H9 (cell line): ENCODE data around the gene C11orf24. TPM values are rescaled to one million over a fixed set of nuclear protein-coding genes. Genes with fewer than 3 reads are reported as not detected.
A peak's percentile ranks its signal among the peaks of the same experiment; 100 is the strongest.

Source experiments
- DNase-seq: peaks from one replicate; pipeline ENCODE4 v3.0.0-alpha.2; 2017
- H2AFZ ChIP-seq: one replicate; pipeline ENCODE4 v1.6.1; 2013; ENCODE audit warnings: mild to moderate bottlenecking, low read length, control low read depth, moderate library complexity
- H2AK5ac ChIP-seq: 2 replicates; pipeline ENCODE4 v1.6.1; 2013; ENCODE audit warnings: low read length, control low read depth, mixed read lengths; ENCODE audit not compliant: insufficient read length
- H2BK120ac ChIP-seq: one replicate; pipeline ENCODE4 v1.6.1; 2013; ENCODE audit warnings: low read depth, mild to moderate bottlenecking, low read length, control low read depth, inconsistent platforms; ENCODE audit not compliant: poor library complexity, severe bottlenecking
- H2BK12ac ChIP-seq: 2 replicates; pipeline ENCODE4 v1.6.1; 2013; ENCODE audit warnings: low read length, control low read depth, mixed read lengths, low read depth; ENCODE audit not compliant: insufficient read length
- H2BK15ac ChIP-seq: 2 replicates; pipeline ENCODE4 v1.6.1; 2013; ENCODE audit warnings: low read depth, low read length, control low read depth
- H2BK20ac ChIP-seq: one replicate; pipeline ENCODE4 v1.6.1; 2013; ENCODE audit warnings: low read depth, mild to moderate bottlenecking, low read length, control low read depth, inconsistent platforms; ENCODE audit not compliant: poor library complexity, severe bottlenecking
- H2BK5ac ChIP-seq: 2 replicates; pipeline ENCODE4 v1.6.1; 2013; ENCODE audit warnings: low read length, control low read depth, mixed read lengths; ENCODE audit not compliant: insufficient read length
- H3K14ac ChIP-seq: 2 replicates; pipeline ENCODE4 v1.6.1; 2013; ENCODE audit warnings: low read length, control low read depth; ENCODE audit not compliant: insufficient read depth
- H3K18ac ChIP-seq: 2 replicates; pipeline ENCODE4 v1.6.1; 2013; ENCODE audit warnings: low read depth, mild to moderate bottlenecking, mixed read lengths, low read length, control low read depth; ENCODE audit not compliant: insufficient read length
- H3K23ac ChIP-seq: 2 replicates; pipeline ENCODE4 v1.6.1; 2013; ENCODE audit warnings: low read length, control low read depth, mixed read lengths, low read depth; ENCODE audit not compliant: insufficient read length
- H3K23me2 ChIP-seq: 2 replicates; pipeline ENCODE4 v1.6.1; 2013; ENCODE audit warnings: low read depth, mild to moderate bottlenecking, mixed read lengths, low read length, control low read depth; ENCODE audit not compliant: insufficient read length, poor library complexity, severe bottlenecking
- H3K27ac ChIP-seq: 2 replicates; pipeline ENCODE4 v1.5.1; 2013; ENCODE audit warnings: low read length, control low read depth, mixed read lengths, low read depth; ENCODE audit not compliant: insufficient read length
- H3K27me3 ChIP-seq: 2 replicates; pipeline ENCODE4 v1.6.1; 2013; ENCODE audit warnings: low read length, control low read depth, inconsistent platforms; ENCODE audit not compliant: insufficient read depth
- H3K4ac ChIP-seq: 2 replicates; pipeline ENCODE4 v1.6.1; 2013; ENCODE audit warnings: low read depth, mild to moderate bottlenecking, control low read depth, inconsistent platforms, low read length, moderate library complexity
- H3K4me1 ChIP-seq: 2 replicates; pipeline ENCODE4 v1.6.1; 2013; ENCODE audit warnings: low read length, control low read depth, inconsistent platforms; ENCODE audit not compliant: insufficient read depth
- H3K4me2 ChIP-seq: 2 replicates; pipeline ENCODE4 v1.6.1; 2013; ENCODE audit warnings: low read length, control low read depth, mixed read lengths; ENCODE audit not compliant: insufficient read length, insufficient read depth
- H3K56ac ChIP-seq: 2 replicates; pipeline ENCODE4 v1.6.1; 2013; ENCODE audit warnings: low read depth, mild to moderate bottlenecking, mixed read lengths, low read length, control low read depth; ENCODE audit not compliant: insufficient read length
- H3K79me1 ChIP-seq: 2 replicates; pipeline ENCODE4 v1.6.1; 2013; ENCODE audit warnings: low read depth, mild to moderate bottlenecking, moderate library complexity, low read length, control low read depth, inconsistent platforms; ENCODE audit not compliant: insufficient read depth, poor library complexity, severe bottlenecking
- H3K79me2 ChIP-seq: 2 replicates; pipeline ENCODE4 v1.6.1; 2013; ENCODE audit warnings: low read length, control low read depth, inconsistent platforms; ENCODE audit not compliant: insufficient read depth
- H3K9ac ChIP-seq: 2 replicates; pipeline ENCODE4 v1.6.1; 2013; ENCODE audit warnings: low read length, control low read depth, mixed read lengths; ENCODE audit not compliant: insufficient read length; ENCODE audit errors: extremely low read depth
- H3K9me3 ChIP-seq: one replicate; pipeline ENCODE4 v1.6.1; 2013; ENCODE audit warnings: low read depth, low read length, inconsistent platforms; ENCODE audit not compliant: control insufficient read depth
- H3T11ph ChIP-seq: one replicate; pipeline ENCODE4 v1.6.1; 2013; ENCODE audit warnings: mild to moderate bottlenecking, low read length, control low read depth, inconsistent platforms
- H4K20me1 ChIP-seq: one replicate; pipeline ENCODE4 v1.6.1; 2013; ENCODE audit not compliant: control insufficient read depth, insufficient read length, insufficient read depth
- H4K5ac ChIP-seq: 2 replicates; pipeline ENCODE4 v1.6.1; 2013; ENCODE audit warnings: low read depth, mild to moderate bottlenecking, mixed read lengths, low read length, control low read depth; ENCODE audit not compliant: insufficient read length
- H4K8ac ChIP-seq: replicated peaks from 2 replicates; pipeline ENCODE4 v1.6.1; 2013; ENCODE audit warnings: low read length, control low read depth, mixed read lengths, low read depth; ENCODE audit not compliant: insufficient read length
- H4K91ac ChIP-seq: 2 replicates; pipeline ENCODE4 v1.6.1; 2013; ENCODE audit warnings: low read depth, mild to moderate bottlenecking, moderate library complexity, mixed read lengths, low read length, control low read depth; ENCODE audit not compliant: insufficient read length
- H3K27ac Mint-ChIP-seq, 3 experiments: 2 replicates in 2 of 3; 3 replicates in 1 of 3; pipeline ENCODE4 v1.8.0; 2020 to 2021; ENCODE audit warnings: mixed read lengths in 3 of 3, mild to moderate bottlenecking in 1 of 3, moderate library complexity in 1 of 3
- H3K27me3 Mint-ChIP-seq: 2 replicates; pipeline ENCODE4 v1.8.0; 2021; ENCODE audit warnings: low read depth, mild to moderate bottlenecking, moderate library complexity, mixed read lengths
- H3K36me3 Mint-ChIP-seq, 3 experiments: 2 replicates in 2 of 3; 3 replicates in 1 of 3; pipeline ENCODE4 v1.8.0; 2020 to 2021; ENCODE audit warnings: low read depth in 3 of 3, mixed read lengths in 3 of 3; ENCODE audit not compliant: insufficient read depth in 1 of 3
- H3K4me1 Mint-ChIP-seq, 2 experiments: 2 replicates each; pipeline ENCODE4 v1.8.0; 2020; ENCODE audit warnings: mixed read lengths in 2 of 2
- H3K4me3 Mint-ChIP-seq, 2 experiments: 2 replicates in 1 of 2; 3 replicates in 1 of 2; pipeline ENCODE4 v1.8.0; 2020 to 2021; ENCODE audit warnings: mild to moderate bottlenecking in 2 of 2, mixed read lengths in 2 of 2, moderate library complexity in 1 of 2
- H3K9me3 Mint-ChIP-seq, 2 experiments: 2 replicates in 1 of 2; 3 replicates in 1 of 2; pipeline ENCODE4 v1.8.0; 2020; ENCODE audit warnings: mild to moderate bottlenecking in 2 of 2, mixed read lengths in 2 of 2, moderate library complexity in 1 of 2
- CTCF ChIP-seq: fragments of 200-600 bp; sonication (generic); conservative IDR thresholded peaks from 3 replicates; pipeline ENCODE4 v1.8.0; 2021; ENCODE audit warnings: antibody characterized with exemption, mild to moderate bottlenecking
- whole genome bisulfite sequencing: extraction: QIAGEN DNeasy Blood & Tissue Kit; methylation state at CpG from one replicate; pipeline ENCODE4 v1.1.7; 2013; ENCODE audit warnings: missing lambda C conversion rate, low lambda C conversion rate, mixed read lengths; ENCODE audit not compliant: insufficient read length; ENCODE audit errors: extremely low coverage; 5-methylcytosine and 5-hydroxymethylcytosine counted together
- total RNA-seq: library from RNA; stranded (reverse); gene quantifications from 2 replicates; pipeline ENCODE4 v1.2.1, GENCODE V29; 2021

The C11orf24 gene
- total RNA-seq, 1 experiment from 2014 or later: 46.8 TPM

GRCh38 chr11:68215087-68215445 lies 56.7 kb downstream of the C11orf24 start:
- Histone ChIP-seq H3K18ac (no peak overlapping the region), H2BK120ac (no peak overlapping the region), H4K5ac (no peak overlapping the region), H3K14ac (no peak overlapping the region), H3K9me3 (no peaks in the 10 kb centered on the region), H3K56ac (no peak overlapping the region), H2BK5ac (no peak overlapping the region), H3K4me2 (no peak overlapping the region), H2BK15ac (no peak overlapping the region), H3K79me1 (no peaks in the 10 kb centered on the region), H3T11ph (no peak overlapping the region), H3K27me3 (no peaks in the 10 kb centered on the region), H4K91ac (no peak overlapping the region), H3K9ac (no peak overlapping the region), H2AFZ (no peak overlapping the region), H4K20me1 (no peaks in the 10 kb centered on the region), H3K23ac (no peak overlapping the region), H2BK20ac (no peak overlapping the region), H2AK5ac (no peak overlapping the region), H3K23me2 (peaks cover 6% of the 10 kb centered on the region), H4K8ac (no peak overlapping the region), H2BK12ac (no peak overlapping the region), H3K27ac (no peak overlapping the region), H3K4me1 (no peaks in the 10 kb centered on the region), H3K4ac (no peak overlapping the region), H3K79me2 (peaks cover 15% of the 10 kb centered on the region; the same call in 1 of the 2 replicates)
- Mint-ChIP-seq H3K27ac (no peak overlapping the region; a peak in 1 of 7 replicates), H3K9me3 (peaks cover 0 to 1% of the 10 kb centered on the region in 2 experiments; a peak in 2 of 5 replicates), H3K27me3 (peaks cover 13% of the 10 kb centered on the region), H3K4me3 (peak overlapping the region; percentile 71 to 76), H3K4me1 (peaks cover 29 to 34% of the 10 kb centered on the region in 2 experiments), H3K36me3 (peaks cover 0 to 1% (median 0%) of the 10 kb centered on the region in 3 experiments; a peak in 2 of 7 replicates)
- DNase-seq: peak; percentile 43
- TF ChIP-seq CTCF: no peak
- no CpG with 5 or more reads among the region's 15 CpGs for WGBS
